SU-DHL-6 (cell line): ENCODE measurements around the gene NCKAP5.

Experiments
- H2AFZ ChIP-seq: fragments of 200-600 bp; sonication (generic); 2 replicates; pipeline ENCODE4 v1.6.1; 2014; ENCODE audit warnings: low read depth, mild to moderate bottlenecking, moderate library complexity, mixed read lengths, antibody characterized with exemption, low read length; ENCODE audit not compliant: severe bottlenecking
- H3F3A ChIP-seq: fragments of 200-600 bp; shearing (Covaris generic); 2 replicates; pipeline ENCODE4 v1.6.0; 2016; ENCODE audit warnings: antibody characterized with exemption, mild to moderate bottlenecking; ENCODE audit not compliant: insufficient read depth
- H3K27ac ChIP-seq: fragments of 200-600 bp; sonication (generic); 2 replicates; pipeline ENCODE4 v1.5.1; 2016; ENCODE audit warnings: low read depth, mild to moderate bottlenecking, low read length, moderate library complexity, mixed read lengths
- H3K27me3 ChIP-seq: fragments of 200-600 bp; sonication (generic), shearing (Covaris generic); 2 replicates; pipeline ENCODE4 v1.6.0; 2014; ENCODE audit warnings: mild to moderate bottlenecking, low read length
- H3K36me3 ChIP-seq: fragments of 200-600 bp; sonication (generic); 2 replicates; pipeline ENCODE4 v1.6.1; 2014; ENCODE audit warnings: mild to moderate bottlenecking, low read length, mixed read lengths
- H3K4me2 ChIP-seq: fragments of 300-600, 200-600 bp; shearing (Covaris generic), sonication (generic); 2 replicates; pipeline ENCODE4 v1.6.0; 2014; ENCODE audit warnings: low read length, low read depth, mild to moderate bottlenecking; ENCODE audit not compliant: poor library complexity, severe bottlenecking
- H3K4me3 ChIP-seq: fragments of 200-600 bp; sonication (generic); 2 replicates; pipeline ENCODE4 v1.5.1; 2014; ENCODE audit warnings: antibody characterized with exemption, low read length, mild to moderate bottlenecking, mixed read lengths; ENCODE audit not compliant: insufficient read depth, poor library complexity, severe bottlenecking
- H3K79me2 ChIP-seq: fragments of 200-600 bp; sonication (generic); 2 replicates; pipeline ENCODE4 v1.6.1; 2014; ENCODE audit warnings: mild to moderate bottlenecking, low read length, moderate library complexity; ENCODE audit not compliant: insufficient read depth
- H3K9ac ChIP-seq: fragments of 200-600 bp; sonication (generic); 2 replicates; pipeline ENCODE4 v1.7.0; 2014; ENCODE audit warnings: mild to moderate bottlenecking, low read length
- H3K9me2 ChIP-seq: fragments of 200-600 bp; sonication (generic); replicated peaks from 2 replicates; pipeline ENCODE4 v1.6.1; 2014; ENCODE audit warnings: low read length; ENCODE audit not compliant: insufficient read depth
- H3K9me3 ChIP-seq: fragments of 200-600 bp; sonication (generic); 2 replicates; pipeline ENCODE4 v1.6.1; 2014; ENCODE audit warnings: low read length, mixed read lengths; ENCODE audit not compliant: insufficient read depth
- H4K20me1 ChIP-seq: fragments of 200-600 bp; sonication (generic); 2 replicates; pipeline ENCODE4 v1.6.1; 2014; ENCODE audit warnings: low read depth, mild to moderate bottlenecking, antibody characterized with exemption, low read length, moderate library complexity, mixed read lengths
- EZH2phosphoT487 ChIP-seq: fragments of 200-600 bp; sonication (generic), shearing (Covaris generic); conservative IDR thresholded peaks from 2 replicates; pipeline ENCODE4 v1.6.1; 2018; ENCODE audit warnings: mild to moderate bottlenecking, antibody characterized with exemption, low read length, moderate library complexity, mixed read lengths
- TF ChIP-seq, protein P1 (sequence below): fragments of 200-600 bp; sonication (generic); IDR thresholded peaks from one replicate; pipeline ENCODE4 v1.5.1; 2017; ENCODE audit warnings: antibody characterized with exemption, mild to moderate bottlenecking, low read length, moderate library complexity; ENCODE audit not compliant: insufficient read depth, poor library complexity, severe bottlenecking

Gene NCKAP5

DNA sequence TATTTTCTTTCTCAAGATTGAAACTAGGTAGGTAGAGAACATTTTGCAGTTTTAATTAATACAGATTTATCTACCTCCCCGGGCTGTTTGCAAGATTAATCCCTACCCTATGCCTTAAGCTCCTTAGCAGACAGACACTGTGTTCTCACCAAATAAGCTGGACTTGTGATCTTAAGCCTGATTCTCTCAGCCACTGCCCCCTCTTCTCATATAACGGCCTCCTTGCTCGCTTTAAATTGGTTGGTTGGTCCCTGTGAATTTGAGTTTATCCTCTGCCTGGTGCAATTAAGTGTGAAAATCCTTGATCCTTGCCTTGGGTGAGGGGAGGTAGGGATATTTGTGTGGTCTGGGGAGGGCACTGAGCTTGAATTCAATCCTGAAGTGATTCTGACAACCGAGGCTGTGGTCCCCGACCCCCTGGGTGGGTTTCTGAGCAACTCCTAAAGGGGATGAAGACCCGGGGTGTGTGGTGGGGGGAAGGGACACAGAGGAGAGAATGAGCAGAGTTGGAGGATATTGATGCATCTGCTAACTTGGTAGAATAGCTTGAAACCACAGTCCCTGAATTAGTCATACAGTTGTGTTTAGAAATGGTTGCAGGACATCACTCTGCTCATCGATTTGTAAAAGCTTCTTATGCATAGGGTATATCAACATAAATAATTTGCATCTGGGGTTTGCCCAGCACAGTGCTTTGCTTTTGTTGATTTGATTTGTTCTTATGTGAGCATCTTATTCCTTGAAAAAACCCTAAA, 36.9 kb upstream of the NCKAP5 start:
- Histone ChIP-seq H4K20me1 (no peaks in the 10 kb centered on the region), H3K9me2 (no peaks in the 10 kb centered on the region), H3K4me3 (no peak overlapping the region), H3K27ac (no peak overlapping the region), H3K9me3 (no peaks in the 10 kb centered on the region), H2AFZ (no peak overlapping the region), H3F3A (no peaks in the 10 kb centered on the region), H3K4me2 (no peak overlapping the region), H3K79me2 (no peaks in the 10 kb centered on the region), H3K9ac (no peak overlapping the region), H3K27me3 (no peaks in the 10 kb centered on the region), H3K36me3 (no peaks in the 10 kb centered on the region)
- TF ChIP-seq EZH2phosphoT487: no peak
- TF ChIP-seq, protein P1, sequence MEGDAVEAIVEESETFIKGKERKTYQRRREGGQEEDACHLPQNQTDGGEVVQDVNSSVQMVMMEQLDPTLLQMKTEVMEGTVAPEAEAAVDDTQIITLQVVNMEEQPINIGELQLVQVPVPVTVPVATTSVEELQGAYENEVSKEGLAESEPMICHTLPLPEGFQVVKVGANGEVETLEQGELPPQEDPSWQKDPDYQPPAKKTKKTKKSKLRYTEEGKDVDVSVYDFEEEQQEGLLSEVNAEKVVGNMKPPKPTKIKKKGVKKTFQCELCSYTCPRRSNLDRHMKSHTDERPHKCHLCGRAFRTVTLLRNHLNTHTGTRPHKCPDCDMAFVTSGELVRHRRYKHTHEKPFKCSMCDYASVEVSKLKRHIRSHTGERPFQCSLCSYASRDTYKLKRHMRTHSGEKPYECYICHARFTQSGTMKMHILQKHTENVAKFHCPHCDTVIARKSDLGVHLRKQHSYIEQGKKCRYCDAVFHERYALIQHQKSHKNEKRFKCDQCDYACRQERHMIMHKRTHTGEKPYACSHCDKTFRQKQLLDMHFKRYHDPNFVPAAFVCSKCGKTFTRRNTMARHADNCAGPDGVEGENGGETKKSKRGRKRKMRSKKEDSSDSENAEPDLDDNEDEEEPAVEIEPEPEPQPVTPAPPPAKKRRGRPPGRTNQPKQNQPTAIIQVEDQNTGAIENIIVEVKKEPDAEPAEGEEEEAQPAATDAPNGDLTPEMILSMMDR: no peak

DNA sequence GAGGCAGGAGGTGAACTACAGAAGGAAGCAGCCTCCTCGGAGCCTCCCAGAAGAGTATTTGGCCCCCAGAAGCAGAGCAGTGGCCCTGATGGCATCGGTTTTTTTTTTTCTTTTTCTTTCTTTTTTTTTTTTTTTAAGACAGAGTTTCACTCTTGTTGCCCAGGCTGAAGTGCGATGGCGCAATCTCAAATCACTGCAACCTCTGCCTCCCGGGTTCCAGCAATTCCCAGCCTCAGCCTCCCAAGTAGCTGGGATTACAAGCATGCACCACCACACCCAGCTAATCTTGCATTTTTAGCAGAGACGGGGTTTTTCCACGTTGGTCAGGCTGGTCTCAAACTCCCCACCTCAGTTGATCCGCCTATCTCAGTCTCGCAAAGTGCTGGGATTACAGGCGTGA, 34.8 kb upstream of the NCKAP5 start:
- no peaks in the 10 kb centered on the region for H3K9me3 ChIP-seq
- H3K9ac ChIP-seq: no peak overlapping the region

DNA sequence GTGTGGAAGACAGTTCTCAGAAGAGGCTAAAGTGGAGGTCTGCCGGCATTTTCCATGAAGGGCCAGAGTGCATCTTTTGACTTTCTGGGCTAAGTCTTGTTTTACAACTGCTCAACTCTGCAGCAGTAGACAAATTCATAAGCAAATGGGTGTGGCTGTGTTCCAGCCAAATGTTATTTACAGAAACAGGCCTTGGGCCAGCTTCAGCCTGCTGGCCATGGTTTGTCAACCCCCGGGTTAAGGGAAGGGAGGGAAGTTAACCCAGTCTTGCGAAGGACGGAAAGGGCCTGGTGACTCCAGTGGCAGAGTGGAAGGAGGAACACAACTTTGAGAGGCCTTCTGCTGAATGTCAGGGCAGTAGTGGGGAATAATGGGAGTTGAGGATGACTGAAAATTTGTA, 34.3 kb upstream of the NCKAP5 start:
- TF ChIP-seq EZH2phosphoT487: no peak
- TF ChIP-seq, protein P1: no peak
- no peak overlapping the region for H3K4me2 ChIP-seq

More for the DNA sequence above, 34.8 kb upstream of the NCKAP5 start:
- no peak overlapping the region for H2AFZ ChIP-seq
- no peaks in the 10 kb centered on the region for H3K27me3 ChIP-seq
- no peak overlapping the region for H3K27ac ChIP-seq
- H3K9me2 ChIP-seq: no peaks in the 10 kb centered on the region
- no peak for TF ChIP-seq EZH2phosphoT487
- TF ChIP-seq, protein P1: no peak
- no peak overlapping the region for H3K4me2 ChIP-seq
- H3K79me2 ChIP-seq: no peaks in the 10 kb centered on the region
- no peaks in the 10 kb centered on the region for H3F3A ChIP-seq
- H3K4me3 ChIP-seq: no peak overlapping the region
- no peaks in the 10 kb centered on the region for H4K20me1 ChIP-seq
- no peaks in the 10 kb centered on the region for H3K36me3 ChIP-seq

More for the DNA sequence above, 34.3 kb upstream of the NCKAP5 start:
- Histone ChIP-seq H3K9ac (no peak overlapping the region), H3K9me2 (no peaks in the 10 kb centered on the region), H2AFZ (no peak overlapping the region), H3K9me3 (no peaks in the 10 kb centered on the region), H3K27ac (no peak overlapping the region), H4K20me1 (no peaks in the 10 kb centered on the region), H3K27me3 (no peaks in the 10 kb centered on the region), H3F3A (no peaks in the 10 kb centered on the region), H3K79me2 (no peaks in the 10 kb centered on the region), H3K4me3 (no peak overlapping the region), H3K36me3 (no peaks in the 10 kb centered on the region)
